ENCODE measurements around the gene KIAA0513. TPM values are rescaled to one million over a fixed set of nuclear protein-coding genes. Genes with fewer than 3 reads are reported as not detected.

KIAA0513 gene, protein sequence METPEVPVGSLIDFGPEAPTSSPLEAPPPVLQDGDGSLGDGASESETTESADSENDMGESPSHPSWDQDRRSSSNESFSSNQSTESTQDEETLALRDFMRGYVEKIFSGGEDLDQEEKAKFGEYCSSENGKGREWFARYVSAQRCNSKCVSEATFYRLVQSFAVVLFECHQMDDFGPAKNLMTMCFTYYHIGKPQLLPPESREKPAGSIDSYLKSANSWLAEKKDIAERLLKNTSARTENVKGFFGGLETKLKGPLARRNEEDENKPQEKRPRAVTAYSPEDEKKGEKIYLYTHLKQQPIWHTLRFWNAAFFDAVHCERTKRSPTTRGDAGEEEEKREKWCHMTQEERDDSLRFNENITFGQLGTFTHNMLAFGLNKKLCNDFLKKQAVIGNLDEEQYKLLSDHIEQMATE
- 34.5 and 35.1 TPM in 2 replicates for total RNA-seq

GRCh38 chr16:85027349-85027957 lies at the start of gene KIAA0513:
Gene KIAA0513 (plus strand): TSS chr16:85027795. CDS start chr16:85067072, 39,277 bp downstream.
- Histone ChIP-seq H3K27me3 (ENCODE audit: insufficient read depth, low read length) (no peaks in the 10 kb centered on the region), H3K36me3 (ENCODE audit: insufficient read depth, low read length) (peaks cover 9% of the 10 kb centered on the region), H3K4me1 (ENCODE audit: insufficient read depth, low read length) (peaks cover 32% of the 10 kb centered on the region), H2AFZ (ENCODE audit: low read length) (peak within 1 kb of the TSS; percentile 93), H3K4me3 (ENCODE audit: insufficient read depth, low read length) (peak within 1 kb of the TSS; percentile 96), H3K9me3 (ENCODE audit: low read depth, low read length) (no peaks in the 10 kb centered on the region), H4K20me1 (ENCODE audit: insufficient read depth, low read length) (peaks cover 21% of the 10 kb centered on the region), H3K79me2 (ENCODE audit: insufficient read depth, low read length) (peaks cover 26% of the 10 kb centered on the region), H3K4me2 (ENCODE audit: insufficient read depth, low read length) (peak within 1 kb of the TSS; percentile 93), H3K27ac (ENCODE audit: low read depth, low read length) (peak within 1 kb of the TSS; percentile 94)
- TF ChIP-seq, protein P1, sequence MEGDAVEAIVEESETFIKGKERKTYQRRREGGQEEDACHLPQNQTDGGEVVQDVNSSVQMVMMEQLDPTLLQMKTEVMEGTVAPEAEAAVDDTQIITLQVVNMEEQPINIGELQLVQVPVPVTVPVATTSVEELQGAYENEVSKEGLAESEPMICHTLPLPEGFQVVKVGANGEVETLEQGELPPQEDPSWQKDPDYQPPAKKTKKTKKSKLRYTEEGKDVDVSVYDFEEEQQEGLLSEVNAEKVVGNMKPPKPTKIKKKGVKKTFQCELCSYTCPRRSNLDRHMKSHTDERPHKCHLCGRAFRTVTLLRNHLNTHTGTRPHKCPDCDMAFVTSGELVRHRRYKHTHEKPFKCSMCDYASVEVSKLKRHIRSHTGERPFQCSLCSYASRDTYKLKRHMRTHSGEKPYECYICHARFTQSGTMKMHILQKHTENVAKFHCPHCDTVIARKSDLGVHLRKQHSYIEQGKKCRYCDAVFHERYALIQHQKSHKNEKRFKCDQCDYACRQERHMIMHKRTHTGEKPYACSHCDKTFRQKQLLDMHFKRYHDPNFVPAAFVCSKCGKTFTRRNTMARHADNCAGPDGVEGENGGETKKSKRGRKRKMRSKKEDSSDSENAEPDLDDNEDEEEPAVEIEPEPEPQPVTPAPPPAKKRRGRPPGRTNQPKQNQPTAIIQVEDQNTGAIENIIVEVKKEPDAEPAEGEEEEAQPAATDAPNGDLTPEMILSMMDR (IDR thresholded peaks at IDR 0.05; ENCODE audit: extremely low read depth, low read depth, low read length) = no peak
- DNase-seq (ENCODE audit: insufficient read length, low spot score, missing footprints) = peak; percentile 98

DNA sequence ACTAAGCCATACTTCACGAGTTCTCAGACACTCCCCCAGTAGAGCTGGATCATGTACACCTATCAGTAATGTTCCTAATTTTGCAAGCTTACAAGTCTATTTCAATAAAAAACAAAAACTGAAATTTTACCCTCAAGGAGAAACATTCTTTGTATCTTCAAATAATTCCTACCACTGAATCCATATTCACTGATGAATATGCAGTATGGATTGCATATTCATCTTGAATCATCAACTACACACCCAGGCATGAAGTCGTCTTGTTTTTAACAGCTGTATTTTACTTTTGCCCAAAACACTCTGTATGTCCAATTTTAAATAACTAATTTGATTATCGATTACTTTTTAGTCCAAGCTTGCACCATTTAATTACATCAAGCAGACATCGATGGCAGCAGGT lies 48.1 kb upstream of the KIAA0513 start:
- Histone ChIP-seq H3K27me3 (ENCODE audit: insufficient read depth, low read length) (no peaks in the 10 kb centered on the region), H3K36me3 (ENCODE audit: insufficient read depth, low read length) (peaks cover 64% of the 10 kb centered on the region), H3K4me2 (ENCODE audit: insufficient read depth, low read length) (peak overlapping the region; percentile 11), H3K9me3 (ENCODE audit: low read depth, low read length) (no peaks in the 10 kb centered on the region), H3K79me2 (ENCODE audit: insufficient read depth, low read length) (peaks cover 54% of the 10 kb centered on the region), H2AFZ (ENCODE audit: low read length) (no peak overlapping the region), H3K4me1 (ENCODE audit: insufficient read depth, low read length) (peaks cover 31% of the 10 kb centered on the region), H3K4me3 (ENCODE audit: insufficient read depth, low read length) (no peak overlapping the region), H4K20me1 (ENCODE audit: insufficient read depth, low read length) (no peaks in the 10 kb centered on the region), H3K27ac (ENCODE audit: low read depth, low read length) (peak overlapping the region; percentile 53)
- TF ChIP-seq, protein P1 (IDR thresholded peaks at IDR 0.05; ENCODE audit: extremely low read depth, low read depth, low read length) = no peak
- DNase-seq (ENCODE audit: insufficient read length, low spot score, missing footprints) = peak; percentile 62

GRCh38 chr16:84982434-84982833 lies 45.2 kb upstream of the KIAA0513 start:
- Histone ChIP-seq H3K4me1 (ENCODE audit: insufficient read depth, low read length) (peaks cover 40% of the 10 kb centered on the region), H3K4me2 (ENCODE audit: insufficient read depth, low read length) (no peak overlapping the region), H3K4me3 (ENCODE audit: insufficient read depth, low read length) (no peak overlapping the region), H3K79me2 (ENCODE audit: insufficient read depth, low read length) (peaks cover 62% of the 10 kb centered on the region), H3K27ac (ENCODE audit: low read depth, low read length) (no peak overlapping the region), H3K36me3 (ENCODE audit: insufficient read depth, low read length) (peaks cover 52% of the 10 kb centered on the region), H2AFZ (ENCODE audit: low read length) (no peak overlapping the region), H3K27me3 (ENCODE audit: insufficient read depth, low read length) (no peaks in the 10 kb centered on the region), H3K9me3 (ENCODE audit: low read depth, low read length) (no peaks in the 10 kb centered on the region), H4K20me1 (ENCODE audit: insufficient read depth, low read length) (no peaks in the 10 kb centered on the region)
- no peak for DNase-seq (ENCODE audit: insufficient read length, low spot score, missing footprints)
- TF ChIP-seq, protein P1 (IDR thresholded peaks at IDR 0.05; ENCODE audit: extremely low read depth, low read depth, low read length) = no peak

Measured in osteoblast (primary cell).